HepG2 (cell line): ENCODE data around the gene EFCAB11. TPM values are rescaled to one million over a fixed set of nuclear protein-coding genes. Genes with fewer than 3 reads are reported as not detected.

Source experiments
- CBFB ChIP-seq: sonication (generic); formaldehyde crosslinking; IDR thresholded peaks from 2 replicates; pipeline ENCODE4 v1.4.0; 2020; ENCODE audit warnings: missing genetic modification reagents
- DPF2 ChIP-seq: sonication (generic); formaldehyde crosslinking; IDR thresholded peaks from 2 replicates; pipeline ENCODE4 v1.4.0; 2020; ENCODE audit warnings: mild to moderate bottlenecking, low read depth, missing genetic modification reagents, borderline replicate concordance
- FLYWCH1 ChIP-seq: sonication (generic); formaldehyde crosslinking; IDR thresholded peaks from 2 replicates; pipeline ENCODE4 v1.8.1; 2023; ENCODE audit warnings: mild to moderate bottlenecking, missing genetic modification reagents
- GATA4 ChIP-seq: sonication (generic); IDR thresholded peaks from 2 replicates; pipeline ENCODE4 v1.6.1; 2016; ENCODE audit warnings: antibody characterized with exemption, low read depth, borderline replicate concordance
- KDM1A ChIP-seq: IDR thresholded peaks from 2 replicates; pipeline ENCODE4 v1.6.1; 2016; ENCODE audit warnings: missing compliant biosample characterization
- MLXIP ChIP-seq: sonication (generic); formaldehyde crosslinking; IDR thresholded peaks from 2 replicates; pipeline ENCODE4 v1.9.0; 2021; ENCODE audit warnings: missing genetic modification reagents, borderline replicate concordance
- NR2F2 ChIP-seq: IDR thresholded peaks from 2 replicates; pipeline ENCODE4 v1.6.1; 2012; ENCODE audit warnings: low read depth, inconsistent platforms, borderline replicate concordance
- RFXAP ChIP-seq: sonication (generic); formaldehyde crosslinking; IDR thresholded peaks from 2 replicates; pipeline ENCODE4 v1.4.0; 2020; ENCODE audit warnings: missing genetic modification reagents, borderline replicate concordance
- ZBTB4 ChIP-seq: sonication (generic); formaldehyde crosslinking; IDR thresholded peaks from 2 replicates; pipeline ENCODE4 v1.4.0; 2020; ENCODE audit warnings: missing genetic modification reagents, mild to moderate bottlenecking, borderline replicate concordance
- ZFP90 ChIP-seq: sonication (generic); formaldehyde crosslinking; IDR thresholded peaks from 2 replicates; pipeline ENCODE4 v1.8.0; 2022; ENCODE audit warnings: missing genetic modification reagents, mild to moderate bottlenecking, inconsistent platforms, borderline replicate concordance
- ZFYVE20 ChIP-seq: sonication (generic); formaldehyde crosslinking; IDR thresholded peaks from 2 replicates; pipeline ENCODE4 v1.8.0; 2023; ENCODE audit warnings: low read depth, mild to moderate bottlenecking, moderate library complexity, missing genetic modification reagents, borderline replicate concordance
- ZHX1 ChIP-seq: sonication (generic); formaldehyde crosslinking; IDR thresholded peaks from 2 replicates; pipeline ENCODE4 v1.8.1; 2022; ENCODE audit warnings: low read depth, mild to moderate bottlenecking, missing genetic modification reagents
- ZNF10 ChIP-seq: sonication (generic); formaldehyde crosslinking; IDR thresholded peaks from 2 replicates; pipeline ENCODE4 v1.4.0; 2020; ENCODE audit warnings: mild to moderate bottlenecking, low read depth, missing genetic modification reagents, borderline replicate concordance
- ZNF256 ChIP-seq: sonication (generic); formaldehyde crosslinking; conservative IDR thresholded peaks from 2 replicates; pipeline ENCODE4 v1.4.0; 2020; ENCODE audit warnings: missing genetic modification reagents
- ZNF34 ChIP-seq: sonication (generic); formaldehyde crosslinking; IDR thresholded peaks from 2 replicates; pipeline ENCODE4 v1.4.0; 2020; ENCODE audit warnings: mild to moderate bottlenecking, missing genetic modification reagents, borderline replicate concordance
- ZNF761 ChIP-seq: sonication (generic); formaldehyde crosslinking; conservative IDR thresholded peaks from 2 replicates; pipeline ENCODE4 v1.4.0; 2020; ENCODE audit warnings: mild to moderate bottlenecking, missing genetic modification reagents
- ZNF83 ChIP-seq: sonication (generic); formaldehyde crosslinking; IDR thresholded peaks from 2 replicates; pipeline ENCODE4 v1.4.0; 2020; ENCODE audit warnings: missing genetic modification reagents, mild to moderate bottlenecking, borderline replicate concordance
- polyA plus RNA-seq, 8 experiments: library from polyadenylated mRNA; depleted of rRNA in 3 of 8; stranded (reverse) in 7 of 8; unstranded in 1 of 8; fragments of >200 nt; fragmentation: Illumina TruSeq in 4 of 8; extraction: Trizol in 4 of 8; gene quantifications; 2 replicates each; pipeline versions ENCODE4 v1.2.1 to v1.2.3, GENCODE V29; 2011 to 2016; ENCODE audit warnings: low read depth in 4 of 8, missing spikeins in 1 of 8, mixed read lengths in 1 of 8; ENCODE audit not compliant: insufficient read depth in 1 of 8
- total RNA-seq, 5 experiments: library from RNA; depleted of rRNA; stranded (reverse); fragments of >200 nt; fragmentation: Illumina TruSeq; extraction: Trizol; gene quantifications; 2 replicates each; pipeline ENCODE4 v1.2.3, GENCODE V29; 2016; ENCODE audit warnings: low read depth in 1 of 5

The EFCAB11 gene
- total and polyA plus RNA-seq, 2 of the 13 experiments (the other 11 are each of a cell fraction or from before 2014, with no cell fraction given), result 8.2 to 31.5 TPM

GRCh38 chr14:89954070-89955021 is at the start of gene EFCAB11 (continued):
- TF ChIP-seq ZBTB4, result no peak
- TF ChIP-seq ZNF34 (CRISPR knock-in tag), result no peak
- peak; percentile 61; the same call in 1 of the 2 replicates for TF ChIP-seq ZNF83 (CRISPR knock-in tag)
- TF ChIP-seq ZHX1, result no peak
- TF ChIP-seq RFXAP, result peak; percentile 39; the same call in 1 of the 2 replicates
- TF ChIP-seq ZNF10, result no peak
- no peak for TF ChIP-seq ZFYVE20
- TF ChIP-seq ZNF256 (CRISPR knock-in tag), result no peak
- no peak for TF ChIP-seq CBFB (CRISPR knock-in tag)
- no peak for TF ChIP-seq ZFP90 (CRISPR knock-in tag)
- no peak for TF ChIP-seq KDM1A
- TF ChIP-seq FLYWCH1 (CRISPR knock-in tag), result no peak
- no peak for TF ChIP-seq ZNF761 (CRISPR knock-in tag)
- no peak for TF ChIP-seq MLXIP (CRISPR knock-in tag)
- no peak for TF ChIP-seq GATA4
- no peak for TF ChIP-seq DPF2 (CRISPR knock-in tag)
- no peak for TF ChIP-seq NR2F2
